ENCODE measurements around the gene CYP39A1. TPM values are rescaled to one million over a fixed set of nuclear protein-coding genes. Genes with fewer than 3 reads are reported as not detected.

CYP39A1 gene
- total RNA-seq, 2 experiments from 2014 or later: not detected

- no peak overlapping the region for H3K4me3 Mint-ChIP-seq
- intact Hi-C loops (cut with micrococcal nuclease): no loop called here
Measured at GRCh38 chr6:46612645-46613044, 40.0 kb downstream of the CYP39A1 start.

GRCh38 chr6:46610862-46611553, 41.6 kb downstream of the CYP39A1 start:
- no peaks in the 10 kb centered on the region for H3K4me1 Mint-ChIP-seq (ENCODE audit: low read depth)
- no peaks in the 10 kb centered on the region for H3K36me3 Mint-ChIP-seq (ENCODE audit: low read depth)
- intact Hi-C loops (cut with micrococcal nuclease): no loop called here
- DNase-seq: no peak
- H3K4me3 Mint-ChIP-seq: no peak overlapping the region
- no peaks in the 10 kb centered on the region for H3K9me3 Mint-ChIP-seq
- CTCF ChIA-PET: no interaction called here
- H3K27ac Mint-ChIP-seq: no peak overlapping the region
- H3K27me3 Mint-ChIP-seq (ENCODE audit: low read depth): peaks cover 9% of the 10 kb centered on the region

More at GRCh38 chr6:46612645-46613044, 40.0 kb downstream of the CYP39A1 start:
- Mint-ChIP-seq H3K9me3 (no peaks in the 10 kb centered on the region), H3K27ac (no peak overlapping the region), H3K36me3 (ENCODE audit: low read depth) (no peaks in the 10 kb centered on the region), H3K4me1 (ENCODE audit: low read depth) (no peaks in the 10 kb centered on the region), H3K27me3 (ENCODE audit: low read depth) (peaks cover 14% of the 10 kb centered on the region)
- CTCF ChIA-PET: no interaction called here
- no peak for DNase-seq

- H3K4me3 Mint-ChIP-seq: no peak overlapping the region
- no peaks in the 10 kb centered on the region for H3K4me1 Mint-ChIP-seq (ENCODE audit: low read depth)
- DNase-seq: no peak
- H3K27ac Mint-ChIP-seq: no peak overlapping the region
- H3K9me3 Mint-ChIP-seq: no peaks in the 10 kb centered on the region
- H3K36me3 Mint-ChIP-seq (ENCODE audit: low read depth): no peaks in the 10 kb centered on the region
- peaks cover 12% of the 10 kb centered on the region for H3K27me3 Mint-ChIP-seq (ENCODE audit: low read depth)
- CTCF ChIA-PET: no interaction called here
- intact Hi-C loops (cut with micrococcal nuclease): no loop called here
Measured at GRCh38 chr6:46606338-46606737, 46.3 kb downstream of the CYP39A1 start.

- no peaks in the 10 kb centered on the region for H3K4me1 Mint-ChIP-seq (ENCODE audit: low read depth)
- H3K27me3 Mint-ChIP-seq (ENCODE audit: low read depth): peaks cover 16% of the 10 kb centered on the region
- H3K4me3 Mint-ChIP-seq: no peak overlapping the region
- H3K36me3 Mint-ChIP-seq (ENCODE audit: low read depth): no peaks in the 10 kb centered on the region
- no peak overlapping the region for H3K27ac Mint-ChIP-seq
- no peak for DNase-seq
- intact Hi-C loops (cut with micrococcal nuclease): no loop called here
- H3K9me3 Mint-ChIP-seq: no peaks in the 10 kb centered on the region
- CTCF ChIA-PET: no interaction called here
Measured at GRCh38 chr6:46605091-46605797, 47.4 kb downstream of the CYP39A1 start.

GRCh38 chr6:46598215-46598614, 54.4 kb downstream of the CYP39A1 start:
- Mint-ChIP-seq H3K4me3 (no peak overlapping the region), H3K27me3 (ENCODE audit: low read depth) (peaks cover 7% of the 10 kb centered on the region), H3K27ac (no peak overlapping the region), H3K36me3 (ENCODE audit: low read depth) (no peaks in the 10 kb centered on the region), H3K4me1 (ENCODE audit: low read depth) (no peaks in the 10 kb centered on the region), H3K9me3 (peaks cover 3% of the 10 kb centered on the region)
- CTCF ChIA-PET: no interaction called here
- intact Hi-C loops (cut with micrococcal nuclease): no loop called here
- DNase-seq: no peak

GRCh38 chr6:46592740-46593139, 59.9 kb downstream of the CYP39A1 start:
- no peaks in the 10 kb centered on the region for H3K36me3 Mint-ChIP-seq (ENCODE audit: low read depth)
- DNase-seq: no peak
- intact Hi-C loops (cut with micrococcal nuclease): no loop called here
- CTCF ChIA-PET: no interaction called here
- H3K4me1 Mint-ChIP-seq (ENCODE audit: low read depth): no peaks in the 10 kb centered on the region
- H3K27ac Mint-ChIP-seq: no peak overlapping the region
- H3K4me3 Mint-ChIP-seq: no peak overlapping the region
- peaks cover 19% of the 10 kb centered on the region for H3K27me3 Mint-ChIP-seq (ENCODE audit: low read depth)
- H3K9me3 Mint-ChIP-seq: peaks cover 3% of the 10 kb centered on the region

GRCh38 chr6:46592046-46592445, 60.6 kb downstream of the CYP39A1 start:
- intact Hi-C loops (cut with micrococcal nuclease): no loop called here
- CTCF ChIA-PET: no interaction called here
- H3K4me1 Mint-ChIP-seq (ENCODE audit: low read depth): no peaks in the 10 kb centered on the region
- no peaks in the 10 kb centered on the region for H3K36me3 Mint-ChIP-seq (ENCODE audit: low read depth)
- DNase-seq: no peak
- H3K27ac Mint-ChIP-seq: no peak overlapping the region
- H3K27me3 Mint-ChIP-seq (ENCODE audit: low read depth): peaks cover 21% of the 10 kb centered on the region
- peaks cover 3% of the 10 kb centered on the region for H3K9me3 Mint-ChIP-seq
- no peak overlapping the region for H3K4me3 Mint-ChIP-seq

- Mint-ChIP-seq H3K4me1 (ENCODE audit: low read depth) (no peaks in the 10 kb centered on the region), H3K27ac (no peak overlapping the region), H3K4me3 (no peak overlapping the region), H3K27me3 (ENCODE audit: low read depth) (peaks cover 23% of the 10 kb centered on the region), H3K9me3 (peaks cover 3% of the 10 kb centered on the region), H3K36me3 (ENCODE audit: low read depth) (no peaks in the 10 kb centered on the region)
- intact Hi-C loops (cut with micrococcal nuclease): no loop called here
- no peak for DNase-seq
- CTCF ChIA-PET: no interaction called here
Measured at GRCh38 chr6:46590765-46591164, 61.9 kb downstream of the CYP39A1 start.

- DNase-seq: no peak
- Mint-ChIP-seq H3K36me3 (ENCODE audit: low read depth) (no peaks in the 10 kb centered on the region), H3K27ac (no peak overlapping the region), H3K4me1 (ENCODE audit: low read depth) (no peaks in the 10 kb centered on the region), H3K4me3 (no peak overlapping the region), H3K27me3 (ENCODE audit: low read depth) (peaks cover 20% of the 10 kb centered on the region), H3K9me3 (no peaks in the 10 kb centered on the region)
- intact Hi-C loops (cut with micrococcal nuclease): no loop called here
- CTCF ChIA-PET: no interaction called here
Measured at GRCh38 chr6:46586906-46587305, 65.7 kb downstream of the CYP39A1 start.

- DNase-seq: no peak
- H3K36me3 Mint-ChIP-seq (ENCODE audit: low read depth): no peaks in the 10 kb centered on the region
- H3K4me3 Mint-ChIP-seq: no peak overlapping the region
- no peaks in the 10 kb centered on the region for H3K9me3 Mint-ChIP-seq
- H3K27me3 Mint-ChIP-seq (ENCODE audit: low read depth): peaks cover 16% of the 10 kb centered on the region
- no peaks in the 10 kb centered on the region for H3K4me1 Mint-ChIP-seq (ENCODE audit: low read depth)
- CTCF ChIA-PET: interaction anchor here (1.0 kb wide), 1 partner anchor 172 kb away, joined by 4 read pairs; no protein-coding TSS in a partner anchor
- intact Hi-C loops (cut with micrococcal nuclease): no loop called here
- no peak overlapping the region for H3K27ac Mint-ChIP-seq
Measured at GRCh38 chr6:46584586-46584985, 68.0 kb downstream of the CYP39A1 start.

GRCh38 chr6:46583721-46584120, 68.9 kb downstream of the CYP39A1 start:
- Mint-ChIP-seq H3K36me3 (ENCODE audit: low read depth) (no peaks in the 10 kb centered on the region), H3K4me1 (ENCODE audit: low read depth) (no peaks in the 10 kb centered on the region), H3K4me3 (no peak overlapping the region), H3K9me3 (no peaks in the 10 kb centered on the region), H3K27ac (no peak overlapping the region), H3K27me3 (ENCODE audit: low read depth) (peaks cover 15% of the 10 kb centered on the region)
- DNase-seq: no peak
- CTCF ChIA-PET: no interaction called here
- intact Hi-C loops (cut with micrococcal nuclease): no loop called here

- Mint-ChIP-seq H3K4me3 (no peak overlapping the region), H3K36me3 (ENCODE audit: low read depth) (no peaks in the 10 kb centered on the region), H3K4me1 (ENCODE audit: low read depth) (no peaks in the 10 kb centered on the region), H3K27ac (no peak overlapping the region), H3K27me3 (ENCODE audit: low read depth) (peaks cover 10% of the 10 kb centered on the region), H3K9me3 (no peaks in the 10 kb centered on the region)
- intact Hi-C loops (cut with micrococcal nuclease): no loop called here
- DNase-seq: no peak
- CTCF ChIA-PET: no interaction called here
Measured at GRCh38 chr6:46583081-46583480, 69.5 kb downstream of the CYP39A1 start.

GRCh38 chr6:46581459-46582177, 71.0 kb downstream of the CYP39A1 start:
- Mint-ChIP-seq H3K4me3 (no peak overlapping the region), H3K27ac (no peak overlapping the region), H3K4me1 (ENCODE audit: low read depth) (no peaks in the 10 kb centered on the region), H3K9me3 (no peaks in the 10 kb centered on the region), H3K36me3 (ENCODE audit: low read depth) (no peaks in the 10 kb centered on the region), H3K27me3 (ENCODE audit: low read depth) (peaks cover 11% of the 10 kb centered on the region)
- no peak for DNase-seq
- intact Hi-C loops (cut with micrococcal nuclease): no loop called here
- CTCF ChIA-PET: no interaction called here
